H7 (cell line): ENCODE results near the gene FABP1. TPM values are rescaled to one million over a fixed set of nuclear protein-coding genes. Genes with fewer than 3 reads are reported as not detected.

Source experiments
- DNase-seq: peaks from one replicate; pipeline ENCODE4 v3.0.0; 2012
- H3K27me3 ChIP-seq: 2 replicates; pipeline ENCODE4 v1.6.0; 2011; ENCODE audit warnings: mild to moderate bottlenecking, low read length; ENCODE audit not compliant: control insufficient read depth, insufficient read depth
- H3K36me3 ChIP-seq: replicated peaks from 2 replicates; pipeline ENCODE4 v1.5.1; 2011; ENCODE audit warnings: low read length; ENCODE audit not compliant: control insufficient read depth, insufficient read depth
- H3K4me3 ChIP-seq: 2 replicates; pipeline ENCODE4 v1.5.1; 2011; ENCODE audit warnings: low read depth, mild to moderate bottlenecking, control low read depth, low read length, moderate library complexity; ENCODE audit not compliant: insufficient read depth
- total RNA-seq: library from RNA; depleted of rRNA; stranded (reverse); fragments of >200 nt; shearing (Covaris generic); gene quantifications from 2 replicates; pipeline ENCODE4 v1.2.3, GENCODE V29; 2014; rRNA removed

Gene FABP1
- total RNA-seq, 1 experiment from 2014 or later: not detected

- H3K4me3 ChIP-seq: no peak overlapping the region
- no peaks in the 10 kb centered on the region for H3K27me3 ChIP-seq
- H3K36me3 ChIP-seq: no peaks in the 10 kb centered on the region
- no peak for DNase-seq
Observed at GRCh38 chr2:88086401-88086800, 41.5 kb downstream of the FABP1 start.

GRCh38 chr2:88085602-88086001 lies 42.3 kb downstream of the FABP1 start:
- DNase-seq: no peak
- no peak overlapping the region for H3K4me3 ChIP-seq
- H3K36me3 ChIP-seq: no peaks in the 10 kb centered on the region
- no peaks in the 10 kb centered on the region for H3K27me3 ChIP-seq

GRCh38 chr2:88085099-88085498 lies 42.8 kb downstream of the FABP1 start:
- no peaks in the 10 kb centered on the region for H3K36me3 ChIP-seq
- peak; percentile 52 for DNase-seq
- H3K27me3 ChIP-seq: no peaks in the 10 kb centered on the region
- no peak overlapping the region for H3K4me3 ChIP-seq

GRCh38 chr2:88082781-88083180 lies 45.1 kb downstream of the FABP1 start:
- Histone ChIP-seq H3K27me3 (no peaks in the 10 kb centered on the region), H3K36me3 (no peaks in the 10 kb centered on the region), H3K4me3 (no peak overlapping the region)
- DNase-seq: no peak

- DNase-seq: no peak
- no peaks in the 10 kb centered on the region for H3K27me3 ChIP-seq
- no peaks in the 10 kb centered on the region for H3K36me3 ChIP-seq
- H3K4me3 ChIP-seq: no peak overlapping the region
Observed at GRCh38 chr2:88081924-88082608, 45.8 kb downstream of the FABP1 start.

GRCh38 chr2:88080545-88080944 lies 47.3 kb downstream of the FABP1 start:
- no peaks in the 10 kb centered on the region for H3K36me3 ChIP-seq
- no peak overlapping the region for H3K4me3 ChIP-seq
- DNase-seq: no peak
- no peaks in the 10 kb centered on the region for H3K27me3 ChIP-seq

- no peaks in the 10 kb centered on the region for H3K27me3 ChIP-seq
- no peaks in the 10 kb centered on the region for H3K36me3 ChIP-seq
- no peak overlapping the region for H3K4me3 ChIP-seq
- no peak for DNase-seq
Observed at GRCh38 chr2:88078643-88079172, 49.2 kb downstream of the FABP1 start.

- no peaks in the 10 kb centered on the region for H3K27me3 ChIP-seq
- no peaks in the 10 kb centered on the region for H3K36me3 ChIP-seq
- H3K4me3 ChIP-seq: no peak overlapping the region
- DNase-seq: no peak
Observed at GRCh38 chr2:88077080-88077479, 50.8 kb downstream of the FABP1 start.

- H3K27me3 ChIP-seq: no peaks in the 10 kb centered on the region
- DNase-seq: no peak
- no peaks in the 10 kb centered on the region for H3K36me3 ChIP-seq
- no peak overlapping the region for H3K4me3 ChIP-seq
Observed at GRCh38 chr2:88074854-88075292, 53.0 kb downstream of the FABP1 start.

GRCh38 chr2:88074150-88074549 lies 53.7 kb downstream of the FABP1 start:
- no peak for DNase-seq
- H3K27me3 ChIP-seq: no peaks in the 10 kb centered on the region
- no peak overlapping the region for H3K4me3 ChIP-seq
- no peaks in the 10 kb centered on the region for H3K36me3 ChIP-seq

Other genes with a start within 250 kb of the FABP1 start
- 1,165 and 1,374 TPM in 2 replicates for gene RNU2-63P, start 111.5 kb downstream of the FABP1 start, total RNA-seq
- gene KRCC1, start 72.3 kb downstream of the FABP1 start, total RNA-seq: 13.0 and 16.7 TPM in 2 replicates
- 0.07 and 0.17 TPM in 2 replicates for gene SMYD1, start 60.2 kb downstream of the FABP1 start, total RNA-seq
- 9.6 and 12.7 TPM in 2 replicates for gene THNSL2, start 42.3 kb upstream of the FABP1 start, total RNA-seq